Esophagus squamous epithelium (tissue), 5 donors: ENCODE results near the gene TANGO6. TPM values are rescaled to one million over a fixed set of nuclear protein-coding genes. Genes with fewer than 3 reads are reported as not detected.

Source experiments
- DNase-seq: peaks from one replicate; lab custom pipeline; 2025; lab: John Stamatoyannopoulos, UW
- H3K27ac ChIP-seq, 4 donors: fragments of 200-600 bp; sonication (generic); one replicate each; pipeline ENCODE4 v1.5.1; 2016 to 2019; ENCODE audit warnings: mild to moderate bottlenecking in 1 of 4
- H3K27me3 ChIP-seq, 4 donors: fragments of 200-600 bp; sonication (generic); 1 replicate in 3 of 4; 2 replicates in 1 of 4; pipeline versions ENCODE4 v1.5.1 to v1.6.0; 2017 to 2021; ENCODE audit warnings: antibody characterized with exemption in 1 of 4
- H3K36me3 ChIP-seq, 3 donors: fragments of 200-600 bp; sonication (generic); one replicate each; pipeline ENCODE4 v1.5.1; 2016 to 2019
- H3K4me1 ChIP-seq, 3 donors: fragments of 200-600 bp; sonication (generic); one replicate each; pipeline ENCODE4 v1.5.1; 2017 to 2019
- H3K4me3 ChIP-seq, 4 donors: fragments of 200-600 bp; sonication (generic); 1 replicate in 3 of 4; 2 replicates in 1 of 4; pipeline ENCODE4 v1.5.1; 2016 to 2019; ENCODE audit warnings: mild to moderate bottlenecking in 2 of 4, moderate library complexity in 1 of 4
- H3K9me3 ChIP-seq, 3 donors: fragments of 200-600 bp; sonication (generic); one replicate each; pipeline ENCODE4 v1.5.1; 2016 to 2019
- POLR2A ChIP-seq, 4 donors: fragments of 450-650 bp; IDR thresholded peaks; one replicate each; pipeline ENCODE4 v1.6.1; 2017; ENCODE audit warnings: antibody characterized with exemption in 4 of 4, mild to moderate bottlenecking in 4 of 4, moderate library complexity in 3 of 4
- WGBS, 2 donors: methylation state at CpG; one replicate each; pipeline ENCODE4 v1.1.5; 2018; 5-methylcytosine and 5-hydroxymethylcytosine counted together
- intact Hi-C: fragments of 100-400 bp; cut with DNase I; formaldehyde crosslinking; loops from one replicate; pipeline ENCODE4 v1.15.0; 2022
- total RNA-seq, 4 donors: library from RNA; depleted of rRNA; stranded (reverse); fragments of >200 nt; gene quantifications; one replicate each; pipeline ENCODE4 v1.1.0, GENCODE V29; 2016
- TF ChIP-seq, protein P1 (sequence below), 6 experiments: fragments of 450-650 bp in 4 of 6; fragments of 200-600 bp in 2 of 6; sonication (generic) in 2 of 6; IDR thresholded peaks; one replicate each; pipeline ENCODE4 v1.5.1; 2016 to 2019; ENCODE audit warnings: antibody characterized with exemption in 6 of 6, mild to moderate bottlenecking in 4 of 6, moderate library complexity in 4 of 6
- donor health status: DM: yes; HTN: yes; CAD: no.

TANGO6 gene
- total RNA-seq, 4 donors from 2014 or later, result 5.5 to 15.8 (median 10.1) TPM

DNA sequence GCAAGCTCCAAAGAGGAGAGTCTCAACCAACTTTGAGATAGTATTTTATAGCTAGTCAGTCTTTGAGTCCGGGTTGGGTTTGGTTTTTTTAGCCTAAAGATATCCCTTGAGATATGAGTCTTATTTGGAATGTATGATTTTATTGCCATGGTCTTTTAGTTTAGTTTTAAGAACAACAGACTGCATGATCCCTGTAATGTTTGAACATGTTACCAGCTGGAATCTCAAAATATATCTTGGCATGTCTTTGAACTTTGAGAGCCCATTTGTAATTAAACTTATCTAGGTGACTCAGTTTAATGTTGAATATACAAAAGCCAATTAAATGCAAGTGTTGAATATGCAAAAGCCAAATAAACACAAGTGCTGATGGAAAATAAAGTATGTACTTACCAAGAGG, 100.6 kb downstream of the TANGO6 start:
- TF ChIP-seq, protein P1, sequence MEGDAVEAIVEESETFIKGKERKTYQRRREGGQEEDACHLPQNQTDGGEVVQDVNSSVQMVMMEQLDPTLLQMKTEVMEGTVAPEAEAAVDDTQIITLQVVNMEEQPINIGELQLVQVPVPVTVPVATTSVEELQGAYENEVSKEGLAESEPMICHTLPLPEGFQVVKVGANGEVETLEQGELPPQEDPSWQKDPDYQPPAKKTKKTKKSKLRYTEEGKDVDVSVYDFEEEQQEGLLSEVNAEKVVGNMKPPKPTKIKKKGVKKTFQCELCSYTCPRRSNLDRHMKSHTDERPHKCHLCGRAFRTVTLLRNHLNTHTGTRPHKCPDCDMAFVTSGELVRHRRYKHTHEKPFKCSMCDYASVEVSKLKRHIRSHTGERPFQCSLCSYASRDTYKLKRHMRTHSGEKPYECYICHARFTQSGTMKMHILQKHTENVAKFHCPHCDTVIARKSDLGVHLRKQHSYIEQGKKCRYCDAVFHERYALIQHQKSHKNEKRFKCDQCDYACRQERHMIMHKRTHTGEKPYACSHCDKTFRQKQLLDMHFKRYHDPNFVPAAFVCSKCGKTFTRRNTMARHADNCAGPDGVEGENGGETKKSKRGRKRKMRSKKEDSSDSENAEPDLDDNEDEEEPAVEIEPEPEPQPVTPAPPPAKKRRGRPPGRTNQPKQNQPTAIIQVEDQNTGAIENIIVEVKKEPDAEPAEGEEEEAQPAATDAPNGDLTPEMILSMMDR (IDR thresholded peaks at IDR 0.05), result no peak
- no peak for TF ChIP-seq POLR2A (IDR thresholded peaks at IDR 0.05)
- Histone ChIP-seq H3K9me3 (peaks cover 0 to 4% (median 0%) of the 10 kb centered on the region in 3 donors), H3K27me3 (no peaks in the 10 kb centered on the region), H3K27ac (peak overlapping the region in 3 of 4 donors; percentile 21 to 55 (median 44)), H3K36me3 (peaks cover 0 to 12% (median 0%) of the 10 kb centered on the region in 3 donors), H3K4me1 (peaks cover 0 to 15% (median 0%) of the 10 kb centered on the region in 3 donors), H3K4me3 (no peak overlapping the region)
- WGBS, 2 donors, result 30 to 57% methylated on average over 1 of the region's 1 CpG
- no peak for DNase-seq
- intact Hi-C loops, result no loop called here

DNA sequence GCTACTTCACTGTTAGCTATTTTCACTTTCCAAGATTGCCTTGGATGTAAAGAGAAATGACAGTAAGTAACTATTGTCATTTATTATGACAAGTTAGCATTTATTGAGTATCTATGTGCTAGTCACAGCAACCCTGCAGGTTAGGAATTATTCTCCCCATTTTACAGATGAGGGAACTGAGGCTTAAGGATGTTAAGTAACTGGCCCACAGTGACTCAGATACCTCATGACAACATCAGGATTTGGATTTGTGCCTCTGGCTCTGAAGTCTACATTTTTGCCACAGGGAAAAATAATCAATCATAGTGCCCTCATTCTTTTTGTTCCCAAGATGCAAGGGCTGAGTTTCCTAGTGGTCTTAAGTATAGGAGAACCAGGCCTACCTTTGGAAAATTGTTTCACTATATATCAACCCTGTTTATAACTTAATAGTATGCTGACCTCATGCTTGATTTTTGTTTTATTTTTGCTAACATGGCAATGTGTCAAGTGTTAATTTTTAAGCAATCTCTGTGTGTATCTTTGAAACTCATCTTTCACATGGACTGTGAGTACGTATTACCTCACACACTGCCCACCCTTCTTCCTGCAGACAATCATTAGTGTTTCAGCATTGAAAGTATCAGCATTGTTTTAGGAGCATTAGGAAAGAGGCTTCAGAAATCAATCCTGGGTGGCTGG, 105.0 kb downstream of the TANGO6 start:
- Histone ChIP-seq H3K4me1 (peaks cover 0 to 31% (median 0%) of the 10 kb centered on the region in 3 donors), H3K36me3 (peaks cover 0 to 12% (median 0%) of the 10 kb centered on the region in 3 donors), H3K27ac (no peak overlapping the region), H3K27me3 (no peaks in the 10 kb centered on the region), H3K4me3 (no peak overlapping the region), H3K9me3 (peaks cover 0 to 4% (median 0%) of the 10 kb centered on the region in 3 donors)
- intact Hi-C loops, result no loop called here
- no peak for DNase-seq
- WGBS, 2 donors, result 68 to 90% methylated on average over 1 of the region's 1 CpG
- TF ChIP-seq, protein P1 (IDR thresholded peaks at IDR 0.05), result peak in 1 of 6 experiments; percentile 37
- no peak for TF ChIP-seq POLR2A (IDR thresholded peaks at IDR 0.05)

DNA sequence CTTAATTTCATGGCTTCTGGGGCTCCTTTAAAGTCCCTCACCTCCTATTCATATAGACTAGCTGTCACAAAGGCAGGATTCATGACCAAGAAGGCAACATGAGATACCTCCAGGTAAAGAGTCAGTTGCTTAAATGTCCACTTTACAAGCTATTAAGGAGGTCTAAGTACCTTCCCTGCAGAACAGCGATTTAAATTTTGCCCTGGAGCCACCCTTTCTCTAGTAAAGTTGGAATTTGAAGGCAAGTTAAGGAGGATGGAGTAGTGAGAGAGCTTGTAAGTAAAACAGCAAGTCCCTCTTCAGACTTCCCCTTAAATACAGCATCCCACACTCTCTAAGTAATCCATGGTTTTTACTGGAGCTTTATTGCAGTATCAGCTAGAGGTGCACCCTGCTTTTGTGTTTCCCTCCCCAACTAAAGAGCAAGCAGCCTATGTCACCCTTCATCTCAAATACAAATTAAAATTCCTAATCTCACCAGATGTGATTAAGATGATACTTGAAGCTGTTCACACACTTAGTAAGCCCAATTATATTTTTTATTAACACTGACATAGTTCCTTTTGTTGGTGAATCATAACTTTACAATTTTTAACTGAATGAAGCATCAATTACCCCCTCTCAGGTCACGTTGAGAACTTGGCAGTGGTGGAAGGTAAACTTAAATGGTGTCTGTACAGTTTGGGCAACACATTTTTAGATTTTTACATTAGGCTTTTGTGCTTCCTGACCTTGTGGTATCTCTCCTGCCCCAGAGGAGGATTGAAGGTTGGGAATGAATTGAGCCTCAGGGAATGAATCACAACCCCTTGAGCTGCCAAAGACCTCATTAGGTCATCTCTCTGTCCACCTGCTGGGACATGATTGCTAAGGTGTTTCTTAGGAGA, 108.9 kb downstream of the TANGO6 start:
- TF ChIP-seq, protein P1 (IDR thresholded peaks at IDR 0.05), result no peak
- TF ChIP-seq POLR2A (IDR thresholded peaks at IDR 0.05), result no peak
- no peaks in the 10 kb centered on the region for H3K9me3 ChIP-seq
- WGBS, 2 donors, result 47 to 56% methylated on average over 2 of the region's 2 CpGs
- no peaks in the 10 kb centered on the region for H3K27me3 ChIP-seq
- DNase-seq, result no peak
- H3K4me1 ChIP-seq, result peaks cover 0 to 21% (median 0%) of the 10 kb centered on the region in 3 donors
- intact Hi-C loops, result no loop called here
- H3K4me3 ChIP-seq, result no peak overlapping the region
- no peaks in the 10 kb centered on the region for H3K36me3 ChIP-seq
- H3K27ac ChIP-seq, result peak overlapping the region in 1 of 4 donors; percentile 13

DNA sequence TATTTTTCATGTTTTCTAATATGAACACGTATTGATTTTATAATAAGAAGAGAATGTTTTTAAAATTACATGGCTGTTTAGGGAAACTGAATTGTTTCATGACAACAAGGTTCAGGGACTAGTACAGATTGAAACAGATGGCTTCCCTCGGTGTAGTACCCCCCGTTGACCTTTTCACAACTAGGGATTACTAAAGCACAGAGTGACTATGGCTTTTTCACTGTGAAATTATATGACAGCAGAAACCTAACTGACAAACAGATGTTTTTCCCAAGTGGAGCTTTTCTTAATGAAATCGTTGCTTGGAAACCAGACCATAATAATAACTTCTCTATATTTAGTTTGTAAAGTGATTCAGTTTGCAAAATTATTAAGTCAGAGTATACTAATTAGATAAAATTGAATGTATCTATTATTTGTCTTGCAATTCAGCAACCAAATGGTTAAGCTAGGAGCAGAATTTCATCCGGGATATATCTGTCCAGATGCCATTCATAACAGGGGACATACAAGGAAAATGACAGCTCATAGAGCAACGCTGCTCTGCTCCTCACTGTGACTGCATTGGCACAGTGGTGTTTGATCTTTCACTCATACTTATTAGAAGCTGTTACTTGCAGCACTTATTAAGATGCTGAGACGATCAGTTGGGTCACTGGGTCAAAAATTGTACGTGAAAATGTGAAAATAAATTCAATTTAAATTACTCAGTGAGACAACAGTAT, 111.7 kb downstream of the TANGO6 start:
- TF ChIP-seq POLR2A (IDR thresholded peaks at IDR 0.05), result no peak
- no peaks in the 10 kb centered on the region for H3K9me3 ChIP-seq
- H3K36me3 ChIP-seq, result no peaks in the 10 kb centered on the region
- WGBS, 2 donors, result 47 to 49% methylated on average over 8 of the region's 8 CpGs
- no peak overlapping the region for H3K27ac ChIP-seq
- no peaks in the 10 kb centered on the region for H3K27me3 ChIP-seq
- no peak overlapping the region for H3K4me3 ChIP-seq
- no peak for DNase-seq
- peaks cover 0 to 31% (median 0%) of the 10 kb centered on the region in 3 donors for H3K4me1 ChIP-seq
- intact Hi-C loops, result no loop called here

DNA sequence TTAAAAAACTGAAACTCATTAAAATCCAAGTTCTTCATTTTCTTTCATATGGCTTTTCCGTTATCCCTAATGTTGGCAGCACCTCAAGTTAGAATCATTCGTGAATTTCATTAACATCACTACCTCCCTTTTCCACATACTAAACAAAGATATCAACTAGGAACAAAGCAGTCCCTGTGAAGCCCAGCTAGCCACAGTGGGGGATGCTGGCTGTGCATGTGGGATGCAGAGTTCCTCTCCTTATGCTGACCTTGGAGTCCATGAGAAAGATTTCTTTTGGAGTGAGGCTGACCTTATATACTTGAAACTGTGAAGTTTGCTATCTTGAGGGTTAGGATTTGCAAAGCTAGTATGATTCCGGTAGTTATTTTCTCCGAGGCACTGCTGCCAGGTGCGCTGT, 117.6 kb downstream of the TANGO6 start:
- intact Hi-C loops, result no loop called here
- H3K9me3 ChIP-seq, result no peaks in the 10 kb centered on the region
- no peak for DNase-seq
- no peaks in the 10 kb centered on the region for H3K36me3 ChIP-seq
- H3K4me1 ChIP-seq, result peaks cover 0 to 18% (median 0%) of the 10 kb centered on the region in 3 donors
- TF ChIP-seq POLR2A (IDR thresholded peaks at IDR 0.05), result no peak
- TF ChIP-seq, protein P1 (IDR thresholded peaks at IDR 0.05), result no peak
- 73 to 82% methylated on average over 5 of the region's 5 CpGs for WGBS, 2 donors
- no peak overlapping the region for H3K27ac ChIP-seq
- no peaks in the 10 kb centered on the region for H3K27me3 ChIP-seq
- no peak overlapping the region for H3K4me3 ChIP-seq
